ENCODE measurements around the gene TBC1D22A.

- TF ChIP-seq CTCF (IDR thresholded peaks at IDR 0.05; ENCODE audit: low read length) (no peak), EZH2 (optimal IDR thresholded peaks at IDR 0.05; ENCODE audit: low read depth, low read length) (no peak), EZH2phosphoT487 (IDR thresholded peaks at IDR 0.05; ENCODE audit: low read length) (no peak)
Measured at GRCh38 chr22:46842606-46843005, 80.2 kb downstream of the TBC1D22A start.
